Fibroblast of upper back skin (primary cell): Measurements from ENCODE around the gene HMGXB3.

Experiments
- DNase-seq: peaks from one replicate; pipeline ENCODE4 v3.0.0-alpha.2; 2013

HMGXB3 gene

DNA sequence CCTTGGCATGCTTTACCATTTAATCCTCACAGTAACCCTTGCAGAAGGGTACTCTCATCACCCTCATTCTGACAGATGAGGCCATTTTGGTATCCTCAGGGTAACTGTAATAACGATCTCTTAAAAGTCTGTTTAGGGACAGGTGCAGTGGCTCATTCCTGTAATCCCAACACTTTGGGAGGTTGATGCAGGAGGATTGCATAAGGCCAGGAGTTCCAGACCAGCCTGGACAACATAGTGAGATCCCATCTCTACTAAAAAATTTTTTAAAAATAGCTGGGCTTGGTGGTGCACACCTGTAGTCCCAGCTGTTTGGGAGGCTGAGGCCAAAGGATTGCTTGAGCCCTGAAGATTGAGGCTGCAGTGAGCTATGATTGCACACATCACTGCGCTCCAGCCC is 54.0 kb downstream of the HMGXB3 start:
- DNase-seq: no peak

DNA sequence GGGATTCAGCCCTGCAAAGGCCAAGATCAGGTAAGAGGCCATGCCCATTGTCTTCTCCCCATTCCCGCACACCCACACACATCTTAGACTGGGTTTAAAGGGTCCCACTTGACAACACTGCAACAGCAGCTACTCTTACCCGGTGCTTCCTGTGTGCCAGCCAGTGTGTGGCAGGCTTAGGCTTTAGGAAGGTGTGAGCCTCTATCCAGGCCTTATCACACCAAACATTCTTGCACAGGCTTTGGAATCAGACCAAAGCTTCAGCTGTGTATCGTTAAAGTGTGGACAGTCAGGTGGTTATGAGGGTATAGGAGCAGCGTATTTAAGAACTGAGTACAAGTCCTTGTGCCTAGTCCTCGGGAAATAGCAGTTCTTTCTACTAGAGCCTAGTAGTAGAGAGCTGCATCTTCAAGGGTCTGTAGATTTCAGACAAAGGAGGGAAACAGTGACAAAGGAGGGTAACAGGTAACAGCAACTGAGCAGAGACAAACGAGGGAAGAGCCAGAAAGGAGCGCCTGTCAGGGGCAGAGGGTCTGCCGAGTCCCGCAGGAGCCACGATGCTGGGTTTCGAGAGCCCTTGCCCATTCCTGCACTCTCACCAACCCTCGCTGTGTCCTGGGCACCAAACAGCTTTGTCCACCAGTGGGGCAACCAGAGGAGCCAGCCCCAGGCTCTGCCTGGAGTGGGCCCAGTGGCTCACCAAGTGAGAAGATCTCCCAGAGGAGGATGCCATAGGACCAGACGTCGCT is 55.0 kb downstream of the HMGXB3 start:
- no peak for DNase-seq

- DNase-seq: no peak
Observed at GRCh38 chr5:150056075-150056443, 55.5 kb downstream of the HMGXB3 start.

DNA sequence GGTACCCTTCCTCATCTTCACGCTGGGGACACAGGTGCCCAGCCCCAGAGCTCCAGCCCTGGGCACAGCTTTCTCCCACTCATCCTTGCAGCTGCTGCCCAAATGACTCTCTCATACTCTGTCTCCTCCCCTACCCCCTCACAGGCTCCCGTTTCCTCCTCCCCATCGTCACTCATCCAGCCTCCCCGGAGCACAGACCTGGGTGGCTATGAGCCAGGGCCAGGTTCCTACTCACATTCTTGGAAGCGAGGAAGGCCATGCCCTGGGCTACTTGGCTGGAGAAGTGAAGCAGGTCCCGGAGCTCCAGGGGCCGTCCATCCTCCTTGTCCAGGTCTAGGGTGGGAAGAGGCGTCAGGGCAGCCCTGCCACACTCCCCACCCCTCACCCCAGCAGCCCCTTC is 56.5 kb downstream of the HMGXB3 start:
- DNase-seq: no peak

GRCh38 chr5:150057511-150057910 is 57.0 kb downstream of the HMGXB3 start:
- no peak for DNase-seq

- peak; percentile 41 for DNase-seq
Observed at GRCh38 chr5:150057996-150058395, 57.5 kb downstream of the HMGXB3 start.

DNA sequence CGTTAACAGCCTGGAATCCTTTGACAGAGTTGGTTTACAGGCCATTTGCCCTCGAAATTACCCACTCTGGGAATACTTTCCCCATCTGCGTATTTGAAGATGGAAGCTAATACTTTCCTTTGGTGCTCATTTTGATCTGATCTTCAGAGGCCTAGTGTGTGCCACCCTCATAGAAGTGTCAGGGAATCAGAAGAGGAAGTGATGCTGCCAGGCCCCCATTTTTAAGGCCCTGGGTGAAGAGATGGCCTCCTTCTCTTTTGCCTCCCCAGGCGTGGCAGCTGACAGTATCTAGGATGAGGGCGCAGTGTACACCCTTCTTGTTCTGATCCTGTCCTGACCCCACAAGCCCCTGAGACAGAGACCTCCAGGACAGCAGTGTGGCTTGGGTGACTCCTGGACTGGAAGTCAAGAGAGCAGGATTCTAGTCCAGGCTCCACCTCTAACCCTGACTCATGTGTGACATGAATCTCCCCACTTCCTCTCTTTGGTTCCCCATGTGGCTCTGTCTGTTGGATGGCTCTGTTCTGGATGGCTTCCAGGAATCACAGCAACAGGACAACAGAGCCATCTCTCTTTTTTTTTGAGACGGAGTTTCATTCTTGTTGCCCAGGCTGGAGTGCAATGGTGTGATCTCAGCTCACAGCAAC is 58.1 kb downstream of the HMGXB3 start:
- peak; percentile 79 for DNase-seq

DNA sequence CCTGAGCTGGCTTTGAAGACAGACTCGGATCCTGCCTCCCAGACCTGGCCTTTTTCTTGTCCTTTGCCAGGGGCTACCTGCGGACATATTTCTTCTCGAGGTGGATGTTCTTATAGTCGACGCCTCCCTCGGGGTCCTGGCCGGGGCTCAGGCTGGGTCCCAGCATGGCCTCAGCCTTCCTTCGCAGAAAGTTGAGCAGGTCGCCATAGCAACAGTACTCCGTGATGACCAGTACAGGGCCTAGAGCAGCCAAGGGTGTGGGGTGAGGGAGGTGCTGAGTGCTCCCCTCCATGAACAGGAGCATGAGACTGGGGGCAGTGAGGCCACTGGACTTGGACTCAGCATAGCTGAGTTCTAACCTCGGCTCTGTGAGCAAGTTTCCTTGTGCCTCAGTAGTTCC is 59.1 kb downstream of the HMGXB3 start:
- DNase-seq: no peak

GRCh38 chr5:150060471-150060870 is 59.9 kb downstream of the HMGXB3 start:
- DNase-seq: no peak

DNA sequence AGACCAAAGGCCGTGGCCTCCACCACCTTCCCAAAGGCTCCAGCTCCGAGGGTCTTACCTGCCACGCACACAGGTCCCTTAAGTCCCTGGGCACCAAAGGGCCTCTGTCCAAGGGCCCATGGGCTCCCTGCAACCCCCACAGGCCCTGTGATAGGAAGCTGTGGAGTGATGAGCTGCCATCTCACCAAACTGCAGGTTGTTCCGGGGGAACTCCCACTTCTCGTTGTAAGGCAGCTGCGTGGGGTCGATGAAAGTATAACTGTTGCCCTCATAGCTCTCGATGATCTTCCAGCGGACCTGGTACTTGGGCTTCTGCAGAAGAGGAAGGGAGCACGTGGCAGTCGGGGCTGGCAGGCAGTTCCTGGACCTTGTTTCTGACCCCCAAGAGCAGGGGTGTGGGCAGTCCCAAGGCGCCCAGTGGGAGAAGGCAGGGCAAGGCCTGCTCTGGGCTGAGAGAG is 61.0 kb downstream of the HMGXB3 start:
- no peak for DNase-seq

- no peak for DNase-seq
Observed at GRCh38 chr5:150062216-150062922, 61.8 kb downstream of the HMGXB3 start.

- no peak for DNase-seq
Observed at GRCh38 chr5:150063638-150064037, 63.1 kb downstream of the HMGXB3 start.

DNA sequence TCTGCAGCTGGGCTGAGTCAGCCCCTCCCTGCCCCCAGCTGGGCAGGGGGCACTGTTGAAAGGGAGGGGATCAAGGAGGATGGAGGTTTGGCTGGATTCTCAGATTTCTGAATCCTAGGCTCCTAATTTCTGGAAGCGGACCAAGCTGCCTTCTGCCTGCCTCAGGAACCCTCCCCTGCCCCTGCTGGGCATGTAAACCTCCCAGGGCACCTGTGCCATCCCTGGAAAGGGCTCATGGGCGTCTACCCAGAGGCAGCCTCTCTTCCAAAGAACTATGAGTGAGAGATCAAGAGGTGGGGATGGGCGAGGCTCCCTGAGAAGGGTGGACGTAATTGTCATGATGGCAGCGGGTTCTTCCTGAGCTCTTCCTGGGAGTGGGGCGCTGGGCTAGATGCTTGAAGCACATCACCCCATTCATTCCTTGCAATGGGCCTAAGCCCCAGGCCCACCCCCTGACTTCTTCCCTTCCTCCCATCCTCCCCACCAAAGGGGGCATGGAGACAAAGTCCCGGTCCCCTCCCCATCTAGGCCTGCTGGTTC is 64.2 kb downstream of the HMGXB3 start:
- no peak for DNase-seq

- peak; percentile 56 for DNase-seq
Observed at GRCh38 chr5:150065346-150065745, 64.8 kb downstream of the HMGXB3 start.

GRCh38 chr5:150065886-150066285 is 65.3 kb downstream of the HMGXB3 start:
- DNase-seq: no peak

DNA sequence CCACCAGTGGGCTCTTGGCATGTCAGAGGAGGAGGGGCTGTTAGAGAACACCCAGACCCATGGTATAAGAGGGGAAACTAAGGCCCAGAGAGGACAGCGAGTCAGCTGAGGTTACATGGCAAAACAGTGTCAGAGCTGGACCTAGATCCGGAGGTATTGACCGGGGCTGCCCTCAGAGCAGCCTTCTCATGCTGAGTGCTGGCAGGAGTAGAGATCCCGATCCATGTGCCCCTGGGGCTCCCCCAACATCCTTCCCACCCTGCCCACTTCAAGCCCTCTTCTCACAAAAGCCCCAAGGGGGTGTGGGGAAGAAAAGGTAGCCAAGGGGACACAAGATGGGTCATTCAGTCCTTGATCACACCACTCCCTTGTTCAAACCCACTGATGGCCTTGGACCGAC is 65.9 kb downstream of the HMGXB3 start:
- DNase-seq: no peak

GRCh38 chr5:150066901-150067396 is 66.4 kb downstream of the HMGXB3 start:
- DNase-seq: peak; percentile 71

DNA sequence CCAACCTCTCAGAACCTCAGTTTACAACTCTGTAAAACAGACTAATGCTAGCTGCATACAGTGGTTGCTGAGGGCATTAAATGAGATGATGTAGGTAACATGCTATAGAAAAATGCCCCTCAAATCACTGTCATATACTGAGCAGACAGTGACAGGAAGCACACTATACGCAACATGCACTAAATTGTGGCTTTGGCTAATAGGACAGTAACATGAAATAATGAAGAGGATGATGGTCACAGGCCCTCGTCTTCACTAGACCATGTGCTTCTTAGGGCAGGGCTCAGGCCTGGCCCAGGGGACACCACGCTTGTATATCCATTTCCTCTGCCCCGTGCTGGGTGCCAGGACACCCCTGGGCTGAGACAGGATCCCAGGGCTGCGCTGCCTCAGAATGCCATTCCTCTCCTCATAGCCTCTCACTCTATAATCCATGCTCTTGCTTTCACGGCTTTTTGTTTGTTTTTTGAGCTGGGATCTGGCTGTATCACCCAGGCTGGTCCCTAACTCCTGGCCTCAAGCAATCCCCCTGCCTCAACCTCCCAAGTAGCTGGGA is 66.9 kb downstream of the HMGXB3 start:
- DNase-seq: no peak

DNA sequence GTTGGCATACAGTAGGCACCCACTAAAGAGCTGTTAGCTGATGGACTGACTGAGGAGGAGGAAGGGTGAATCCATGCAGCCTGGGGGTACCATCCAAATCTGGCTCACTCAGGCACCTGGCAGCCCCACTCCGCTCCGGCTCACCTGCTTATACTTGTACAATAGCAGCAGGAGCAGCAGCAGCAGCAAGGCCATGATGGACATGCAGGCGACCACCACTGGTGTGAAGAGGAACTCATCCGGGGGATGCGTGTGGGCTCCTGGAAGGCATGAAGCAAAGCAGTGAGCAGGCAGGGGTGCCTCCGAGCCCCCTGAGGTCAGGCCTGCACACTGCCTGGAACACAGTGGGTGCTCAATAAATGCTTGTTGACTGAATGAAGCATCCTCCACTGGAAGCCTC is 67.5 kb downstream of the HMGXB3 start:
- no peak for DNase-seq

DNA sequence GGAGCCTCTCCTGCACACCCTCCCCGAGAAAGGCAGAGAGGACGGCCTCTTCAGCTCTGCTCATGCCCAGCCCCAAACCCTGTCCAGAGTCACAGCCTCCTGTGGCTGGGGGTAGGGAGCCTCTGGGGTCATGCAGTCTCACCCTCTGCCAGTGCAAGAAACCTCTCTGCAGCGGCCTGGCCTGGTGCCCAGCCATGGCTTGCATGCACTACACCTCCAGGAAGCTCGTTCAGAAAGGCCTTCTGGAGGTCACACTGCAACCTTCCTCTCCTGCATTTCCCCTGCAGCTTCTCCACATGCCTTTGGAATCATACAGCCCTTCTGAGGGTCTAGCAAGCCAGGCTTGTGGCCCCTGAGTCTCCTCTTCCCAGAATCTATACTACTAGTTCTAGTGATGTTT is 67.9 kb downstream of the HMGXB3 start:
- DNase-seq: no peak

GRCh38 chr5:150068961-150069645 is 68.6 kb downstream of the HMGXB3 start:
- no peak for DNase-seq
